ENCODE results near the gene FLT3.
A peak's percentile ranks its signal among the peaks of the same experiment; 100 is the strongest.
"Not testable (repeated sequence)": the region's sequence is repeated elsewhere in the genome, so short reads cannot be mapped to it uniquely, and the experiment has no call there.

FLT3 gene

GRCh38 chr13:28043224-28043623 is 57.2 kb downstream of the FLT3 start:
- DNase-seq, result peak; percentile 21 to 25

GRCh38 chr13:28041501-28041900 is 58.9 kb downstream of the FLT3 start:
- DNase-seq, result no peak

- peak; percentile 43 to 50 for DNase-seq
These were observed 59.3 kb downstream of the FLT3 start for GRCh38 chr13:28041031-28041461.

DNA sequence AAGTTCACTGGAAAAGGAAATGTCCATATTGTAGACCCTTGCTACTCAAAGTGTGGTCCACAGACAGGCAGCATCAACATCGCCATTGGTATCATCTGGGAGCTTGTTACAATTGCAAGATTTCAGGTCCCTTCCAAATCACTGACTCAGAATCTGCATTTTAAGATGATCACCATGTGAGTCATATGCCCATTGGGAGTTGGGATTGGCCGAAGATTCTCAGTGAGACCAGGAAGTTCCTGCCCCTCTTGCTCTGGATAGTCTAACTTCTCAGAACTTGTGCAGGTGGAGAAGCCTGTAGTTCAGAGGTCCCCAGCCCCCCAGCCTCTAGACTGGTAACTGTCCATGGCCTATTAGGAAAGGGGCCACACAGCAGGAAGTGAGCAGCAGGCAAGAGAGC is 63.0 kb downstream of the FLT3 start:
- no peak for DNase-seq

DNA sequence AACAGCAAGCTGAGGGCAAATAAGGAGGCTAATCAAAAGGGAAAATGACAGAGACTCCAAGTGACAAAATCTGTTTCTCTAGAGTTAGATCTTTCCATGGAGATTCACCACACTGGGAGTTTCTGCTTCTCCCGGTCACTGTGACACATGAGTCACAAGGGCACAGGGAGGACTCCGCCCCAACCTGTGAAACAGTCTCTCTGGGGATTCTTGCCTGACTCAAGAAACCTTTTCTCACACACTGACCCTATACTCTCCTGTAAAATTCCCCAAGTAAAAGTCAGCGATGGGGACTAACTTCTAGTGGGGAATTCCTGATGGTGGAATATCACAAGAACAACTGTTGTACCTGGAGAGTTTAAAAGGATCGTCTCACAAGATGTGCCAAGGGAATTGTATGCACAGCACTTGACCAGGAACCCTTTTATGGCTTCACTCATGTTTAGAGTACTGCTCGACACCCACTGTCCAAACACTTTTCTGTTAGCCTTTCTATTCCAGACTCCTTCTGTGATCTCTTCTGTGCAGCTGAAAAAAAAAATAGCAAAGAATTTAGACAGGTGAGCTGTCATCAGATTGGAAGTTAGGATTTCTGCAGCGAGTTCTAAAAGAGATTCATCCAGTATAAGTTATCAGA is 65.1 kb downstream of the FLT3 start:
- DNase-seq, result no peak

DNA sequence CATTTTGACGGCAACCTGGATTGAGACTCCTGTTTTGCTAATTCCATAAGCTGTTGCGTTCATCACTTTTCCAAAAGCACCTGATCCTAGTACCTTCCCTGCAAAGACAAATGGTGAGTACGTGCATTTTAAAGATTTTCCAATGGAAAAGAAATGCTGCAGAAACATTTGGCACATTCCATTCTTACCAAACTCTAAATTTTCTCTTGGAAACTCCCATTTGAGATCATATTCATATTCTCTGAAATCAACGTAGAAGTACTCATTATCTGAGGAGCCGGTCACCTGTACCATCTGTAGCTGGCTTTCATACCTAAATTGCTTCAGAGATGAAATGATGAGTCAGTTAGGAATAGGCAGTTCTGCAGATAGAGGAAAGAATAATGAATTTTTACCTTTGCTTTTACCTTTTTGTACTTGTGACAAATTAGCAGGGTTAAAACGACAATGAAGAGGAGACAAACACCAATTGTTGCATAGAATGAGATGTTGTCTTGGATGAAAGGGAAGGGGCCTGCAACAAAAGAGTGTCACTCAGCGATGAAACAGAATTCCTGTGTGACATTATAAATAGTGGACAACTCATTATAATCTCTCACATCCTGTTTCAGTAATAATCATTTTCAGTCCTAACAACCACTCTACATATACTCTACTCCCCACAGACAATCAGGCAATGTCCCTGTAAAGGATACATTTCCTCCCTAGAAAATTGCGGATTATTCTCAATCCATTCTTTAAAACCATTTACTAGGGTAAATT is 66.3 kb downstream of the FLT3 start:
- DNase-seq, result no peak

- peak; percentile 19 to 35 for DNase-seq
These were observed 67.9 kb downstream of the FLT3 start for GRCh38 chr13:28032438-28032837.

DNA sequence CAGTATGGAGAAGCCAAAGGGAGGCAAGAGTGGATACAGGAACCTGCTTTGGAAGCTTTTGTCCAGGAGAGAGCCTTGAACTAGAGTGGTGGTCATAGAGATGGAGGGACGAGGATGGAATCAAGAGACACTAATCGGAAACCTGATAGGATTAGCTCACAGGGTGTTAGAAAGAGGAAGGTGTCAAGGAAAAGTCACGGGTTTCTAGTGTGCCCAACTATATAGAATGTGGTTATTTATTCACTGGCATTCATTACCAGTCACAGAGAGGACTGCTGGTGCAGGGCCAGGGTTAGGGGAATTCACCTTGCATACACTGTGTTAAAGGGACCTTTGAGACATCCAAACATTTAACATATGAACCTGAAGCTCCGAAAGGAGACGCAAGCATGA is 68.5 kb downstream of the FLT3 start:
- DNase-seq, result peak; percentile 31 to 58

DNA sequence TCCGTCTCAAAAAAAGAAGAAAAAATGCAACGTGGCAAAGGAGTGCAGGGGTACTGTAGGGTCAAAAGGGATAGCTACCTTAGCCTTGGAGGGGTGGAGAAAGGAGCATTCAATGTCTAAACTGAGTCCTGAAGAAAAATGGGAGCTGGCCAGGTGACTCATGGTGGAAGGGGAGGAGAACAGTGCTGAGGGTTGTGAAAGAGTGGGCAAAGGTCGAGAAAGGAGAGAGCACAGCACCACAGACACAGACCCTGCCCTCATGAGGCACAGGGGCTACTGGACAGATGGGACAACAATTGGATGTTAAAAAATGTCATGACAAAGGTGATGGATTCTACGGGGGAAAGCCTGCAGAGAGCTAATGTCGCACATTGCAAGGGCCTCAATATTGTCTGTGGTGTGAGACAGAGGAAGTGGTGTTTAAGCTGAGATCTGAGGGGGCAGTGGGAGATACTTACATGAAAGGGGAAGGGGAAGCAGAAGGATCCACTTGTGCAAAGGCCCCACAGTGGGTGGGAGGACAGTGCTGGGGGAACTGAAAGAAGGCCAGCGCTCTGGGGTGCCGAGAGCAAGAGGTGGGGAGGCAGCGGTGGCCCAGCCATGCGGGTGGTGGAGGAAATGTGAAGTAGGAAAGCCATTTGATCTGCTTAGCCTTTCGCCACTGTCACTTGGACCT is 69.0 kb downstream of the FLT3 start:
- DNase-seq, result peak; percentile 48 to 62

DNA sequence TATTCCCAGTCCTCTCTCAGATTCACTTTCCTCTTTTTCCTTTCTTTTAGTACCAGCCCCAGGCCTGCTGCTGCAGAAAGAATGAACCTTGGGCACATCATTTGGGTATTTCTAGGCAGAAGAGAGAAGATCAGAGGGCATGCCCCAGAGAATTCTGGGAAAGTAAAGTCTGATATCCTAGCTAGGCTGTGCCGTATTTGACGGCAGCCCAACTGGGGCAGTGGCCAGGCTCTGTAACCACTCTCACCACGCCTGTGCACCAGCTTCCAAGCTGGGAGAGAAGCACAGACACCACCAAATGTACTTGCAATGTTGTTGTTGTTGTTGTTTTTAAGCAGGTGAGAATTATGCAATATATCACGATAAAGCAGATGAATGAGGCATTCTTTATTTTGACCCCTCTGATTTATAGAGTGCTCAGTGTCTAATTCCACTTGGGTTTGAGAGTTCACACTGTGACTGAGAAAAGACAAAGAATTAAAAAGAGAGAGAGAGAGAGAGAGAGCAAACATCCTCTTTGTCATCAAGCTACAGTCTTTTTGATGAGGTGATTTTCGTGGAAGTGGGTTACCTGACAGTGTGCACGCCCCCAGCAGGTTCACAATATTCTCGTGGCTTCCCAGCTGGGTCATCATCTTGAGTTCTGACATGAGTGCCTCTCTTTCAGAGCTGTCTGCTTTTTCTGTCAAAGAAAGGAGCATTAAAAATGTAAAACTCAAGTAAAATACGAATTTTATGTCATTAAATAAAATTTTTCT is 72.6 kb downstream of the FLT3 start:
- DNase-seq, result no peak

DNA sequence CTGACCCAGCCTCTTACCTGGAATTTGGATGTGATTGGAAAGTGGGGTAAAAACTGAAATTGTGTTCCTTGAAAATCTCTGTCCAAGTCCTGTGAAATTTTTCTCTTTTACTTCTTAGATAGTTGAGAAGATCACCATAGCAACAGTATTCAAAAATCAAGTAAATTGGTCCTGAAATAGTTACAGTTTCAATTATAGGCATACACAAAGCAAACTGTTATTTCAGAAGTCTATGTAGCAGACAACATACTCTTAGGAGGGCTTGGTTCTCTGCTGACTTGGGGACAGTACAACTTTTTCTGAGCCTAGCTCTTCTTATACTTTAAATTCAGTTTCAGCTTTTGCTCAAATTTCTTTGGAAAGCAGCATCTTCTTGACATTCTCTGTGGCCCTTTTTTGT is 73.3 kb downstream of the FLT3 start:
- DNase-seq, result no peak

GRCh38 chr13:28026508-28026907 is 73.9 kb downstream of the FLT3 start:
- DNase-seq, result no peak

- no peak for DNase-seq
These were observed 77.4 kb downstream of the FLT3 start for GRCh38 chr13:28022848-28023518.

DNA sequence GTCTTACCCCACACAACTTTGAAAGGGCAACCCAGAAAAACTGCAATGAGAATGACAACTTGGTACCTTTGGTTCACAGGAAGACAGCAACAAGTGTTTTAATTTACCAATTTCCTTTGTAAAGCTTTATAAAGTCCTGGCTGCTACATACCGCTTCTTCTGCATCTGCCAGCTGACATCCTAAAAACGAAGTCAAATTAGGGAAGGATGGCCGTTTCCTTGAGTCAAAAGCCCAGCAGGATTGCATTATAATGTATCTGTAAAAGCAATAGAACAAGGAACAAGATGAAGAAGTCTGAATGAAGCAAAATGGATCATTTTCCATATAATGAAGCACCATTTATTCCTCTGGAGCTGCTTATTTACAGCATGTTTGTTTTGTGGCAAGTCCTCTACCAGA is 86.1 kb downstream of the FLT3 start:
- DNase-seq, result no peak

DNA sequence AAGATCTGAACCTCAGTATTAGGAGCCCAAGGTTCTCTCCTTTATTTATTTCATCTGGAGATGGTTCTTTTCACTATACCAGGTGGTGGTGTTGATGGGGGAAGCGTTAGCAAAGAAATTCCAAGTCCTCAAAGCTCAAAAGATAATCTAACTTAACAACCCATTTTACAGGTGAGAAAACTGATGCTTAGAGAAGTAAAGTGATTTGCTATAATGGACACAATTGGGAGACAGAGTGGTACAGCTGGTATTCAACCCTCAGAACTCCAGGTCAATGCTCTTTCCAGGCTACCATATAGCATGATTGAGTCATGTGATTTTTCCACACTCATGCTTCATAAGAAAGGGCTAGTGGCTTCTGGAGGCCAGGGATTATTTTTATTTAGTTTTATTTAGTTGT is 86.9 kb downstream of the FLT3 start:
- no peak for DNase-seq

DNA sequence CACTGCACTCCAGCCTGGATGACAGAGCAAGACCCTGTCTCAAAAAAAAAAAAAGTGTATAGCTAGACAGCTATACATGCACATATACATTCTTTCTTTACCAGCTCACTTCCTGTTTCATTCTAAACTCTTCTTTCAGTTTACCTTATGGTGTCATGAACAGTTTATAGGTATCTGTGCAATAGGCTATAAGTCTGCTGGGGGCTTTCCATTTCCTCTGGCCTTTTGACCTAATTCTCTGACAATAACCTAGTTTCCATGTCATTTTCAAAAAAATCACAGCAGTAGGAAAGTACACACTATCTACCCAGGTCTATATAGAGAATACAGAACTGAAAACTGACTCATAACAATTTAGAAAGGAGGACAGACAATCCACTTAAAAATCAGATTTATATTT is 87.5 kb downstream of the FLT3 start:
- no peak for DNase-seq

- no peak for DNase-seq
These were observed 88.0 kb downstream of the FLT3 start for GRCh38 chr13:28012383-28012782.

GRCh38 chr13:28010046-28010445 is 90.3 kb downstream of the FLT3 start:
- no peak for DNase-seq

GRCh38 chr13:28005016-28005415 is 95.4 kb downstream of the FLT3 start:
- not testable (repeated sequence) for DNase-seq

GRCh38 chr13:28002886-28003698 is 97.3 kb downstream of the FLT3 start:
- no peak for DNase-seq

GRCh38 chr13:28001837-28002473 is 98.4 kb downstream of the FLT3 start:
- DNase-seq, result no peak

Measured in AML-193 (cell line).